Central memory CD4-positive, alpha-beta T cell (primary cell): ENCODE measurements around the gene ESR1.
"Not testable (repeated sequence)": the region's sequence is repeated elsewhere in the genome, so short reads cannot be mapped to it uniquely, and the experiment has no call there.

Experiments
- DNase-seq: peaks from one replicate; pipeline ENCODE4 v3.0.0; 2022

ESR1 gene

DNA sequence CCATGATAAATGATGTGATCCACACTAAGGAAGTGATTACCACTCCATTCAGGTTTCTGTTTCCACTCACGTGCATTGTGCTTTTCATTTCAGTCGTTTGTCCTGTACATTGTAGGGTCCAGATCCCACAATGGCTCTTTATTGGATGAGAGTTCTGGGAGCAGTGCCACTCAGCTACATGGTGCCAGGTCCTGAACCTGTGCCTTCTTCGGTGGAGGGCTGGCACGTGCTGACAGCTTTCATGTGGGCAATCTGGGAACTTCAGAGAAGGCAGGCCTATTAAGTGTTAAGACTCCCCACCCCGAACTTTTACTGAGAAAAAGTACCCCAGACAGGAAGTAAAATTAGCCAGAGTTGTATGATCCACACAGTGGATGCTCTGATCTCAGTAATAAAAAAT, 255.0 kb downstream of the ESR1 start:
- DNase-seq, result no peak

DNA sequence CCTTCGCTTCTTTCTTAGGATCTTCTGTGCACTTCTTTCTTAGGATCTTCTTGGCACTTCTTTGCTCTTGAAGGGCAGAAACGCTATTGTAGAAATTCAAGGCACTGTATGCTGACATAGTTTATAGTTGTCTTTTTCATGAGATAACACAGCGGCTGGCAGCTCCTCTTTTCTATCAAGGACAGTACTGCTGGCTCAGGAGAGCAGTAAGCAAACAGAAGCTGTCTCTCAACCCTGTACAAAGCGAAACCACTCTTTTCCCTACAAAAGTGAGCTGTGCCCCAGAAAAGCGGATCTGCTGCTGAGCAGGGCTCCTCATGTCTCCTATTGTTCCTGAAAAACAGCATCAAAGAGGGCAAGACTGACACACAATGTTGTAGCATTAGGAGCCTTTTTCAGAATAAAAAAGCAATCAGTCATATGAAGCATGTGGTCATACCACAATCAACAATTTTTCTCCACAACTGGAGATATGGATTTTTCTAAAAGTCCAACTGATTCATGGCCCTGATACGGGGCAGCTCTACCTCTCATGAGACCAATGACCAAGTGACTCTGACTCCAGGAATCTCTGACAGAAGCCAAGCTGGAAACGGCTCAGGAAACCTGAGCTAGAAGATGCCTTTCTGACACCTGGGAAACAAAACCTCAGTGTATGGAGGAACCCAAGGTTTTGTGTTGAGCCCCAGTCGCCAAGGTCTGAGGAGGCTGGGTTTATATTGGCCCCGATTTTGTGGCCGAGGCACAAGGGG, 255.9 kb downstream of the ESR1 start:
- no peak for DNase-seq

DNA sequence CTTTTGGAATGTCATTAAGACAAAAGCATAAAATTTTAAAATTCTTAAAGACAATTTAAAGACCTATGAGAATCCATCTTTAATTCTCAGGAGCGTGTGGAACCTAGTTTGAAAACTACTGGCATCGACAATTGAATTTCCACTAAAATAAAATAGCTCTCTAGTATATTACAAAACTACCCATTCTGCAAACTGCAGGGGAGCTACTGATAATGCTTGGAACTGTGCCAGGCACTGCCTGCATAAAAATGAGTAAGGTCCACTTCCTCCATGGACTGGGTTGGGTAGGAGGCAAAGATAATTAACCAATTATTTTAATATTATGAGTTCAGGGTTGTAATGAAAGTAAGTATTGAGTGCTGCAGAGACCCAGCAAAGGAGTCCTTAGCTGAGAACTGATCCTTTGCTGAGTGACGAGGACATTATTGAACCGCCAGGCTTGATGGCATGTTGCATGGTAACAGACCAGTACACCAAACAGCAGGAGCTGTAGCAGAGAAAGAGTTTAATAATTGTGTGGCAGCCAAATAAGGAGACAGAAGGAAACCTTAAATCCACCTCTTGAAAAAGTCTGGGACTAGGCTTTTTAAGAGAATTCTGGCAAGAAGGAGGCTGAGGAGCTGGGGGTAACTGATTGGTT, 261.3 kb downstream of the ESR1 start:
- DNase-seq, result no peak

DNA sequence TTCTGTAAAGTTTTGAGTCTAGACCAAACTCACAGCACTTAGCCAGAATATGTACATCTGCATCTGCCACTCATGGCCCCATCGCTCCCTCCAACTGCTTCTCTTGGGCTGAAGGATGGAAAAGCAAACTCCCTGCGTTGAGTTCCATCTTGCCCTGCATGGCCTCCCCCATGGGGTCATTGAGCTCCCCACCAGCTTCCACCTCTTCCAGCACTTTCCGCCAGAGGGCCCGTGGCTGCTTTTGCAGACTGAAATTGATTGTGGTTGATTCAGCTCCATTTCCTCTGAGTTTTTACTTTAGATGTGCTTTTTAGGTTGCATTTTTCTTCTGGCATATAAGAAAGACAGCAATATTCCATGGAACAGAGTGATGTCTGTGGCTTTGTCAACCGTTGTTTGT, 263.1 kb downstream of the ESR1 start:
- no peak for DNase-seq

DNA sequence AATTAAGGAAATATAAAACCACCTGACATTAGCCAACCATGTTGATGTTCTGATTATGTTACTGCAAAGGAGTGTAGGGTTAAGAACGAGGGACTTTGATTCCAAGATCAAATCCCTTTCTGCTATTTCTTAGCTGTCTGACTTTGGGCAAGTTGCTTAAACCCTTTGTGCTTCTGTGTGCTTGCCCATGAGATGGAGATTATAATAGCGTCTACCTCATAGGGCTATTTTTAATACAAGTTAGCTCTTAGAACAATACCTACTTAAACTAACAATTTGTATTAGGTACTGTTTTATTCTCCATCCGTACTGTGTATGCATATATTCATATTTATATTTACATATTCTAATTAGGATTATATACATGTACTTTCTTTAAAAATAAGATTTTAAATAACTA, 263.8 kb downstream of the ESR1 start:
- DNase-seq, result no peak

DNA sequence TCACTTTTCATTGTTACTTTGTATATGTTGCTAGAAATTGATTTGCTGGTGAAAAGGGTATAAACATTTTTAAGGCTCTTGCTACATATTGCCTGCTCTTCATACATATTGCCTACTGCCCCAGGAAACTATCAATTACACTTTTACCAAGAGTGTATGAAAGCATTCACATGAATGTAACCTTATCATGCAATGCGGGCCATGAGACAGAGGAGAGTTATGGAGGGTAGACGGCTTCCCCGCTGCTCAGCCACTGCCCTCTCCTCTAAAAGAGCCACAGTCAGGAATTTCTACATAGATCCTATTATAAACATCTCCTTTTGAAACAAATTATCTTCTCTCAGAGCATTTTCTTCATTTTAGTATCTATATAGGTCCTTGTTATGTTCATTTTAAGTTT, 264.4 kb downstream of the ESR1 start:
- no peak for DNase-seq

DNA sequence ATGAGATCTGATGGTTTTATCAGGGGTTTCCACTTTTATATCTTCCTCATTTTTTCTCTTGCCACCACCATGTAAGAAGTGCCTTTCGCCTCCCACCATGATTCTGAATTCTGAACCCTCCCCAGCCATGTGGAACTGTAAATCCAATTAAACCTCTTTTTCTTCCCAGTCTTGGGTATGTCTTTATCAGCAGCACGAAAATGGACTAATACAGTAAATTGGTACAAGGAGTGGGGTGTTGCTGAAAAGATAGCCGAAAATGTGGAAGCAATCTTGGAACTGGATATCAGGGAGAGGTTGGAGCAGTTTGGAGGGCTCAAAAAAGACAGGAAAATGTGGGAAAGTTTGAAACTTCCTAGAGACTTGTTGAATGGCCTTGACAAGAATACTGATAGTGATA, 268.8 kb downstream of the ESR1 start:
- not testable (repeated sequence) for DNase-seq

DNA sequence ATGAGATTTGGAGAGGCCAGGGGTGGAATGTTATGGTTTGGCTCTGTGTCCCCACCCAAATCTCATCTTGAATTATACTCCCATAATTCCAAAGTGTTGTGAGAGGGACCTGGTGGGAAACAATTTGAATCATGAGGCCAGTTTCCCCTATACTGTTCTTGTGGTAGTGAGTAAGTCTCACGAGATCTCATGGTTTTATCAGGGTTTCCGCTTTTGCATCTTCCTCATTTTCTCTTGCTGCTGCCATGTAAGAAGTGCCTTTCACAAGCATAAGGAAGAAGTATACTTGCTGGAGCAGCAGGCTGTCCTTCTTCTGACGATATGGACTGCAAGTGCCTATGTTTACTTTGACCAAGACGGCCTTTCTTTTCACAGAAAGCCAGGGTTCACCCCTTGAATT, 270.5 kb downstream of the ESR1 start:
- DNase-seq, result no peak

DNA sequence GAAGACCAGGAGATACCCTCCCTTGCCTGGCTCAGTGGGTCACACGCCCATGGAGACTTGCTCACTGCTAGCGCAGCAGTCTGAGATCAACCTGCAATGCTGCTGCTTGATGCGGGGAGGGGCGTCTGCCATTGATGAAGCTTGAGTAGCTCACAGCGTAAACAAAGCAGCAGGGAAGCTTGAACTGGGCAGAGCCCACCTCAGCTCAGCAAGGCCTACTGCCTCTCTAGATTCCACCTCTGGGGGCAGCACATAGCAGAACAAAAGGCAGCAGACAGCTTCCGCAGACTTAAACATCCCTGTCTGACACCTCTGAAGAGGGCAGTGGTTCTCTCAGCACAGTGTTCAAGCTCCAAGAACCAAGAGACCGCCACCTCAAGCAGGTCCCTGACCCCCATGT, 271.3 kb downstream of the ESR1 start:
- DNase-seq, result no peak

DNA sequence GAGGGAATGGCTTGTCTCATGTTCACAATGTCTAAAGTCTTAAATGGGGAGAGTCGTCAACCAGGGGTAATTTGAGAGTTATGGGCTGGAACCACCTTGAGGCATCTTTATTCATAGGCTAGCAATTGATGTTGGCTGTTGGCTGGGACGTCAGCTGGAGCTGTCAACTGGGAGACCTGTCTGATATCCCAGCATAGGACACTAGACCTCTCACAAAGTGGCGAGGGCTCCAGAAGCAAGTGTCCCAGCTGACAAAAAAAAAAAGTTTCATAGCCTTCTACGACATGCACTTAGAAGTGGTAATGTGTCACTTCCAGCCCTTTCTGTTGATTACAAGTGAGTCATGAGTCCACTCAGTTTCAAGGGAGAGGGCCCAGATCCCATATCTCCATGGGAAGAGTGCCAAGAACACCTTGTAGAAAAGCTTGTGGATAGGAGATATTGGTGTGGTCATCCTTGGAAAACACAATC, 278.0 kb downstream of the ESR1 start:
- DNase-seq, result no peak

DNA sequence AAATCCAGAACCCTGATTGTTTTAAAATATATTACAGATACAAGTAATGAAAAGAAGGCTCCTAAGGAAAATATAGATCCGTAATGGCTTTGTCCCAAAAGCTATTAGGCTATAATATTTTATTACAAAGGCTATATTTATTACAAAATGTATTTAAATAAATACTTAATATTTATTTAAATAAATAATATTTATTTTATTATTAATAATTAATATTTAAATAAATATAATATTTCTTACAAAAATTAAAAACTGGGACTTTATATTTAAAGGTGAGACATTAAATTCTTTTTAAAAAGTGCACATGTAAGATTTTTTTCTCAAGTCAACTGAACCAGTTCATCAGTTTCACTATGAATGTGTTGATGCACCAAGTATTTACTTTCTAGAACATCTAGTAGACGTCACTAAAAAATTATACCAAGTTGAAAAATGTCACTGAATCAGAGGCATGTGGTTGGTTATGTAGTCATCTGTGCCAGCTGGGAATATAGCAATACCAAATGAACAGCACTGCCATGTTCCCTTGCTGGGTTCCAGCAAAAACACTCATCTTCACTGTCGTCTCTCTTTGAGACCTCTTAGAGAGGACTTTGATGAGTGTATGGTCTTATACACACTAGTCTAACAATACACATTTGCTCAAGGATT, 278.9 kb downstream of the ESR1 start:
- no peak for DNase-seq

DNA sequence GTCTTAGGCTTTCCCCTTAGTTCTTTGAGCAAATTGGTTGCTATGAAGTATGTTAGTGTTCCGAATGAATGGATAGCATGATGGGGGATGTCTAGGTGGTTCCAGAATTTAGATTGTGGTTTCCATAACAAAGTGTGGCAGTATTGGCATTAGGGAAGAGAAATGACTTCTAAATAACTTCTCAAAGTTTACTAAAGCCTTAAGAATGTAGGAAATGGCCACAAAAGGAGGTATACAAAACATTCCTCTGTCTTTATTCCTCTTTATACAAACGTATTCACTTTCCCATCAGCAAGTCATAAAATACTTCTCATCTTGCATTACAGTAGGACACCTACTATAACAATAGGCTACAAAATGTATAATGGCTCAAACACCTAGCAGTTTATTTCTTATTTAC, 279.6 kb downstream of the ESR1 start:
- DNase-seq, result no peak

DNA sequence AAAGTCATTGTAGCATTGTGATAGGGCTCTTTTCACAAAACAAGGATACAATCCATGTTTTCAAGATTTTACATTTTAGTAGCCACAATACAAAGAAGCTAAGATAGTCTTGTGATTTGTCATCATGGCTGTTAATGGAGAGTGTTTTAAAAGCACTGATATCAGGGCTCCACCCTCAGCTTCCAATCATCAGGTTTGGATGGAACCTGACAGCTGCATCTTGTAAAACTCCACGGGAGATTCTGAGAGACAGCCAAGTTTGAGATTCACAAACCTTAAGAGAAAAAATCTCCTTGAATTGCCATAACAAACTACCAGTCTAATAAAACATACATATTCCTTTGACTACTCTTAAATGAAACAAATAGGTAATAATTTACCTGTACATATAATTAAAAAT, 280.2 kb downstream of the ESR1 start:
- DNase-seq, result no peak

DNA sequence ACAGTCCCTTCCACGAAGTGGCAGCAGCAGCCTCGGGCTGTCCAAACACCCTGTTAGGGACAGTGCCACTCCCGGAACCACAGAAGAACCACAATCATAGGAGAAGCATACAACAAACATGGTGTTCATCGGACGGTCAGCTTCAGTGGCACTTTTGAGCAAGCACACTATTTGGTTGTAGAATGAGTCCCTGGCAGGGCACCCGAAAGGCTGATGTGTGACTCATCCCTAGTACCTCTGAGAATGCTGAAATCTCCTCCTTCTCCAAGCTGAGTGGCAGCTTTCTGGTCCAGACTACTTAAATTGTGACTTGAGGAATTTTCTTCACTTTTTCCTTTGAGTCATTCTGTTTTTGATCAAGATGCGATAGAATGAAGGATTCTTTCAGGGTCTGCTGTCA, 282.5 kb downstream of the ESR1 start:
- DNase-seq, result no peak

DNA sequence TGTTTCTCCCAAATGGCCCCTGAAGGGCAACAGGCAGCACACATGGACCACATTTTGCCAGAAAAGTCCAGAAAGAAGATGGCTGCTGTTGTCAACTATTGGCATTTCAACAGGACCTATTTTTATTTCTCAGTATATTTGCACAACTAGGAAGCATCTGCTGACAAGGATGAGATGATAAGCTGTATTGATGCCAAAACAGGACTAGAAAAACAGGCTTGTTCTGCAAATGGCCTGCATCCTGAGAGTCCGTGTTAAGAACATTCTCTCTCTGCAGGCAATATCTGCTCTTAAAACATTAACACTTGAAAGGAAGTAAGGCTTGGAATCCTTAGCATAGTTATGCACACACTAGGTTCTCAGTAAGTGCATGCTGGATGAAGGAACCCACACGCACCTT, 283.7 kb downstream of the ESR1 start:
- no peak for DNase-seq

DNA sequence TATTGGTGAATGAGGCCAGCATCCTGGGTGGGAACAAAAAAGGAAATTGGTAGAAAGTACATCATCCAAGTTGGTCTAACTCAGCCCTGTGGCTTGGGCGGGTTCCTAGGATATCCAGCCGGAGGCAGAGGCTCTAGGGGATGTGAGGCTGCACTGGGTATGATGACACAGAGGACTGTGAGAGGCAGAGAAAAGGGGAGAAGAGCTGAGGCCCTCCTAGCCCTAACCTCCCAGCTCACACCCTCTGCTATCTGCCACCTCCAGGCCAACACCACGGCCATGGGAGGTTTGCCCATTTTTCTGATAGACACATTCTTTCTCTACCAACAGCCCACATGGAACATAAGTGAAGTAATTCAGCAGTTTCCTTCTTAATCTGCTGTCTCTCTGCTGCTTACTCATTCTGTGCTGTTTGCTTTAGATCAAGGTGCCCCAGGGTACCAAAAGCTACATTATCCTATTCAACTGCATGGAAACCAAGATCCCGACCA, 284.4 kb downstream of the ESR1 start:
- no peak for DNase-seq

DNA sequence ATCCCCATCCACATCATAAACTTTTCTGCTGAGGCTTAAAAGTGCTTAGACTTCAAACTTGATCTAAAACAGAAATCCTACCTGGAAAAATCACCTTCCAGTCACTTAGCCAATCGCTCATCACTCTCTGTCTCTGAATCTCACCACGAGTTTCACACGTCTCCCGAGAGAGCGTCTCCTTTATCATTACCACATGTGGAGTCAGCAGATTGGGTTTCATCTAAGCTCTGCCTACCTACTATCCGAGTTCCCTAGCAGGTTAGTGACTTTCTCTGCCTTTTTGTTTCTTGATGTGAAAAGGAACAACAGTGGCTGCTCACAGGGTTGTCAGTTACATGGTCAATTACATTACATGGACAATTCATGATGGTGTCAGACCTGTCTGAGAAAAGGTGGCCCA, 286.2 kb downstream of the ESR1 start:
- DNase-seq, result no peak

DNA sequence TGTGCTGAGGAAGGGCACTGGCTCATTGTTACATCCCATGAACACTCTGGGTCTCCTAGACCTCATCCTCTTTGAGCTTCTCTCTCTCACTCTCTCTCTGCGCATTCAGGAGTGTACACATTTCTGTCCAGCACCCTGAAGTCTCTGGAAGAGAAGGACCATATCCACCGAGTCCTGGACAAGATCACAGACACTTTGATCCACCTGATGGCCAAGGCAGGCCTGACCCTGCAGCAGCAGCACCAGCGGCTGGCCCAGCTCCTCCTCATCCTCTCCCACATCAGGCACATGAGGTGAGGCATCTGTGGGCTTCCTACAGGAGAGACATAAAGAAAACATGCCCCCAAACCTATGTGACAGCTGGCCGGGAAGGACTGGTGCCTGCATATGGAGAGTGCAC, 286.8 kb downstream of the ESR1 start:
- no peak for DNase-seq

DNA sequence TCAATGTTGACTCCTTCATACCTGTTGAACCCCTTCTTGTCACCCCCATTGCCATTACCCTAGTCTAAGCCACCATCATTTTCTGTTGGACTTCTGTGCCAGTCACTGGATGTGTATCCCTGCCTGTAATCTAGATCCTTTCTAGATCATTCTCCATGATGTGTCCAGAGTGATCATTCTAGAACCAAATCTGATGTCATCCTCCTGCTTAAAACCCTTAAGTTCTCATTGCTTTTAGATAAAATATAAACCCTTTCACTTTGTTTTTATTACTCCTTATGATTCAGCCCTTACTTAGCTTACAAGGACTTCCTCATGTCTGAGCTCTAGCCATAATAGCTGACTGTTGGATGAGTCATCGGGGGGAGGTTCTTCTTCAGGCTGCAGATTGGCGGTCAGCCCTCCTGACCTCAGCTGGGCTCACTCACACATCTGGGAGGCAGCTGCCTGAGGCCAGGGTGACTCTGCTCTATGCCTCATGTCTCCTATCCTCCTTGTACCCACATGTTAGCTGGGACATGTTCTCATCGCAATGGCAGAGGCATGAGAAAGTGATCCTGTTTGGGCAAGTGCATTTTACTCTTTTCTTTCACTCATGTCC, 287.6 kb downstream of the ESR1 start:
- no peak for DNase-seq

DNA sequence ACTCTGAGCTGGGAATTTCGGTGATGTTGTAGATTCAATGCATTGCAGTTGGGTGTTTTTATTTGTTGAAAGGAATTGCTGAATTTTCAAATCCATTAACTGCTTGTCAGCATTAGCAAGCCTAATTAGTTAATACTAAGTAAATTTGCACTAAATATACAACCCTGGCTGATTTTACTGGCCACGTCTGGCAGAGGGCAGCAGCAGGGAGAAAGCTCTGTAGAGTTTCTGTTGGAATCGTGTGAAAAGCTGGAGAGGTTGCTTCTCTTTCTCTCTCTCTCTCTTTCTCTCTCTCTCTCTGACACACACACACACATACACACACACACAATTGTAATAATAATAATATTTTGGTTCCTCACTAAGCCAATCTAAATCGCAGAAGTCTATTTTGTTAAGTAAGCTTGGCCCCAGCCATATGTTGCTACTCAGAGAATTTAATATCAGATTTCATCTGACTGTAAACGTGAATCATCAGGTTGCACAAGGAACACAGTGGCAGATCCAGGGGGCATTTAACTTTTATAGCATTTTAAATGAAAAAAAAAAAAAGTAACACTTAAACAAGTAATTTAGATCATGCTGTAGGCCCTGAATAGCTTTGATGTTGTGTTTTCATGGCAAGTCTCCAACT, 289.5 kb downstream of the ESR1 start:
- no peak for DNase-seq

DNA sequence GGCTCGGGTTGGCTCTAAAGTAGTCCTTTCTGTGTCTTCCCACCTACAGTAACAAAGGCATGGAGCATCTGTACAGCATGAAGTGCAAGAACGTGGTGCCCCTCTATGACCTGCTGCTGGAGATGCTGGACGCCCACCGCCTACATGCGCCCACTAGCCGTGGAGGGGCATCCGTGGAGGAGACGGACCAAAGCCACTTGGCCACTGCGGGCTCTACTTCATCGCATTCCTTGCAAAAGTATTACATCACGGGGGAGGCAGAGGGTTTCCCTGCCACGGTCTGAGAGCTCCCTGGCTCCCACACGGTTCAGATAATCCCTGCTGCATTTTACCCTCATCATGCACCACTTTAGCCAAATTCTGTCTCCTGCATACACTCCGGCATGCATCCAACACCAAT, 291.2 kb downstream of the ESR1 start:
- no peak for DNase-seq

DNA sequence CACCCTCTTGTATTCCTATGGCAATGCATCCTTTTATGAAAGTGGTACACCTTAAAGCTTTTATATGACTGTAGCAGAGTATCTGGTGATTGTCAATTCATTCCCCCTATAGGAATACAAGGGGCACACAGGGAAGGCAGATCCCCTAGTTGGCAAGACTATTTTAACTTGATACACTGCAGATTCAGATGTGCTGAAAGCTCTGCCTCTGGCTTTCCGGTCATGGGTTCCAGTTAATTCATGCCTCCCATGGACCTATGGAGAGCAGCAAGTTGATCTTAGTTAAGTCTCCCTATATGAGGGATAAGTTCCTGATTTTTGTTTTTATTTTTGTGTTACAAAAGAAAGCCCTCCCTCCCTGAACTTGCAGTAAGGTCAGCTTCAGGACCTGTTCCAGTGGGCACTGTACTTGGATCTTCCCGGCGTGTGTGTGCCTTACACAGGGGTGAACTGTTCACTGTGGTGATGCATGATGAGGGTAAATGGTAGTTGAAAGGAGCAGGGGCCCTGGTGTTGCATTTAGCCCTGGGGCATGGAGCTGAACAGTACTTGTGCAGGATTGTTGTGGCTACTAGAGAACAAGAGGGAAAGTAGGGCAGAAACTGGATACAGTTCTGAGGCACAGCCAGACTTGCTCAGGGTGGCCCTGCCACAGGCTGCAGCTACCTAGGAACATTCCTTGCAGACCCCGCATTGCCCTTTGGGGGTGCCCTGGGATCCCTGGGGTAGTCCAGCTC, 292.1 kb downstream of the ESR1 start:
- no peak for DNase-seq
